RWPE2 (cell line): ENCODE measurements around the gene FRMPD1.

Experiments
- ATAC-seq: fragments of 200-7000 bp; cut with Tn5 transposase; 3 replicates; pipeline ENCODE4 v1.9.1; 2021; ENCODE audit warnings: low read depth
- DNase-seq: peaks from one replicate; pipeline ENCODE4 v3.0.0-alpha.2; 2020; ENCODE audit warnings: low spot score
- H3K27ac ChIP-seq: fragments of 450-650 bp; 2 replicates; pipeline ENCODE4 v1.5.1; 2017; ENCODE audit warnings: mild to moderate bottlenecking; ENCODE audit not compliant: poor library complexity, severe bottlenecking
- H3K27me3 ChIP-seq: fragments of 250-450 bp; sonication (Bioruptor Pico); 2 replicates; pipeline ENCODE4 v1.5.1; 2021; ENCODE audit warnings: mild to moderate bottlenecking, moderate library complexity; ENCODE audit not compliant: insufficient read depth, poor library complexity, severe bottlenecking
- H3K36me3 ChIP-seq: fragments of 250-450 bp; sonication (Bioruptor Pico); 2 replicates; pipeline ENCODE4 v1.5.1; 2020; ENCODE audit warnings: low read depth, mild to moderate bottlenecking, moderate library complexity
- H3K4me1 ChIP-seq: fragments of 250-450 bp; sonication (Bioruptor Pico); 2 replicates; pipeline ENCODE4 v1.5.1; 2021; ENCODE audit warnings: mild to moderate bottlenecking, moderate library complexity; ENCODE audit not compliant: insufficient read depth, poor library complexity, severe bottlenecking
- H3K4me3 ChIP-seq: fragments of 250-450 bp; sonication (Bioruptor Pico); 2 replicates; pipeline ENCODE4 v1.5.1; 2021; ENCODE audit warnings: mild to moderate bottlenecking, moderate library complexity; ENCODE audit not compliant: severe bottlenecking
- H3K9me3 ChIP-seq: fragments of 250-450 bp; sonication (Bioruptor Pico); 2 replicates; pipeline ENCODE4 v1.5.1; 2021; ENCODE audit warnings: mild to moderate bottlenecking, moderate library complexity; ENCODE audit not compliant: severe bottlenecking
- TF ChIP-seq, protein P1 (sequence below): fragments of 450-650 bp; IDR thresholded peaks from one replicate; pipeline ENCODE4 v1.5.1; 2017; ENCODE audit warnings: mild to moderate bottlenecking, moderate library complexity; ENCODE audit not compliant: poor library complexity, severe bottlenecking

Gene FRMPD1

DNA sequence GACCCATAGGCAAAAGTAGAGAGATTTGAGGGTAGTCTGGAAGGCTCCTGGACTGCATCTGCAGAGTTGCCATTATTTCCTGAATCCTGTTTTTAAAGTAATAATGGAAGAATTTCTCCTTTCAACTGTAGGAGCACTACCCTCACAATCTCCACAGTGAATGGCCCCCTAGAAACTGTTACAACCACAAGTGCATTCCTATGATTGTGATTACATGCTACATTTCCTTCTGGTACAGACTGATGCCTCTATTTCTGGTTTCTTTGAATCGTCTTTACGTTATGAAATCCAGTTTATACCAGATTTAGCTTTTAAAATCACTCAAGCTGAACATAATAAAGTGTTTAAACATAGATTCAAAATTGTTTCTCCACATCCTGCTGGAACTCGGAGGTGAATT, 49.4 kb downstream of the FRMPD1 start:
- TF ChIP-seq, protein P1, sequence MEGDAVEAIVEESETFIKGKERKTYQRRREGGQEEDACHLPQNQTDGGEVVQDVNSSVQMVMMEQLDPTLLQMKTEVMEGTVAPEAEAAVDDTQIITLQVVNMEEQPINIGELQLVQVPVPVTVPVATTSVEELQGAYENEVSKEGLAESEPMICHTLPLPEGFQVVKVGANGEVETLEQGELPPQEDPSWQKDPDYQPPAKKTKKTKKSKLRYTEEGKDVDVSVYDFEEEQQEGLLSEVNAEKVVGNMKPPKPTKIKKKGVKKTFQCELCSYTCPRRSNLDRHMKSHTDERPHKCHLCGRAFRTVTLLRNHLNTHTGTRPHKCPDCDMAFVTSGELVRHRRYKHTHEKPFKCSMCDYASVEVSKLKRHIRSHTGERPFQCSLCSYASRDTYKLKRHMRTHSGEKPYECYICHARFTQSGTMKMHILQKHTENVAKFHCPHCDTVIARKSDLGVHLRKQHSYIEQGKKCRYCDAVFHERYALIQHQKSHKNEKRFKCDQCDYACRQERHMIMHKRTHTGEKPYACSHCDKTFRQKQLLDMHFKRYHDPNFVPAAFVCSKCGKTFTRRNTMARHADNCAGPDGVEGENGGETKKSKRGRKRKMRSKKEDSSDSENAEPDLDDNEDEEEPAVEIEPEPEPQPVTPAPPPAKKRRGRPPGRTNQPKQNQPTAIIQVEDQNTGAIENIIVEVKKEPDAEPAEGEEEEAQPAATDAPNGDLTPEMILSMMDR, result no peak
- no peak for ATAC-seq

DNA sequence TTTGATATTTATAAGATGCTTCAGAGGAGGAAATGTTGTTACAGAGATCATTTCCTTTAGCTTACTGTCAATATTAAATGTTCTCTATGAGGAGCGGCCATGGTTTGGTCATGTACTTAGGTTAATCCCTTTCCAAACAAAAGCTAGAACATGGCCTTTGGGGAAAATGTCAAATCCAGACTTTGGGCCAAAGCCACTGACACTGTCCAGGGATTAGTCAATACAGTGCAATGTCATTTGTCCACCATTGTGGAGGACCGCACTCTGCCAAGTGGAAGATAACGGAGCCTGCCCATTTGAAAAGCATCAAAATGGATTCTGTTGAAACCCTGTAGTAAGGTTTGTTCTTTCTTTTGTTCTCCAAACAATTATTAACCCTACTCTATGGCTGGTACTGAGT, 50.1 kb downstream of the FRMPD1 start:
- no peaks in the 10 kb centered on the region for H3K9me3 ChIP-seq
- ATAC-seq (no peak), DNase-seq (no peak)
- TF ChIP-seq, protein P1, result no peak
- H3K4me3 ChIP-seq, result no peak overlapping the region
- no peaks in the 10 kb centered on the region for H3K27me3 ChIP-seq
- no peaks in the 10 kb centered on the region for H3K4me1 ChIP-seq
- no peak overlapping the region for H3K27ac ChIP-seq
- no peaks in the 10 kb centered on the region for H3K36me3 ChIP-seq

More for the DNA sequence above, 49.4 kb downstream of the FRMPD1 start:
- Histone ChIP-seq H3K9me3 (no peaks in the 10 kb centered on the region), H3K4me1 (no peaks in the 10 kb centered on the region), H3K27me3 (no peaks in the 10 kb centered on the region), H3K27ac (no peak overlapping the region), H3K36me3 (no peaks in the 10 kb centered on the region), H3K4me3 (no peak overlapping the region)
- no peak for DNase-seq

DNA sequence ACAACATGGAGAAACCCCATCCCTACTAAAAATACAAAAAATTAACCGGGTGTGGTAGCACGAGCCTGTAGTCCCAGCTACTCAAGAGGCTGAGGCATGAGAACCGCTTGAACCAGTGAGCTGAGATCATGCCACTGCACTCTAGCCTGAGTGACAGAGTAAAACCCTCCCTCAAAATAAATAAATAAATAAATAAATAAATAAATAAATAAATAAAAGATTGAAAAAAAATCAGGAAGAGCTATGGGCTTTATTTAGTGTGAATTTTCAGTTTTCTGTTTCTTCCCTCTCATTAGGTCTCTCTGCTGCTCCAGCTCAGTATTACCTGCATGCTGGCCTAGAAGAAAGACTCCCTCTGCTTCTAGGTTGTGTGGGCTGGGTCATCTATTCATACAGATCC, 55.0 kb downstream of the FRMPD1 start:
- DNase-seq, result no peak
- no peaks in the 10 kb centered on the region for H3K36me3 ChIP-seq
- H3K27ac ChIP-seq, result no peak overlapping the region
- TF ChIP-seq, protein P1, result no peak
- no peaks in the 10 kb centered on the region for H3K27me3 ChIP-seq
- H3K9me3 ChIP-seq, result no peaks in the 10 kb centered on the region
- no peak overlapping the region for H3K4me3 ChIP-seq
- no peaks in the 10 kb centered on the region for H3K4me1 ChIP-seq
- ATAC-seq, result no peak

DNA sequence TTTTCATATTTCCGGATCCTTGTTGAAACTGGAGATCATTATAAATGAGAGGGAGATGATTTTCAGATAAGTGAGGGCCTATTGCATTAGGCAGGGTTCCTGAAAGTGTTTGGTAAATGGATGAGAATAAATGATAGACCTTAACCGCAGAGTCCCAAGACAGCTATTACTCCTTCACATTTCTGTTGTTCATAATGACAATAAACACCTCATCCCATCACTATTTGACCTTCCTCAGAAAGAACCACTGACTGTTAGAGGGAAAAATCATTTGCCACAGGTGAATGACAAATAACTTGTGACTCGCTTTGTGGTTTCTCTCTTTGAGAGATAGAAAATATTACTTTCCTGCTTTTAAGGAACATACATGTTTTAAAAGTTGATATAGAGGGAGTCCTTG, 55.5 kb downstream of the FRMPD1 start:
- Histone ChIP-seq H3K27me3 (no peaks in the 10 kb centered on the region), H3K36me3 (no peaks in the 10 kb centered on the region), H3K4me3 (no peak overlapping the region), H3K4me1 (no peaks in the 10 kb centered on the region), H3K27ac (no peak overlapping the region), H3K9me3 (no peaks in the 10 kb centered on the region)
- no peak for ATAC-seq
- TF ChIP-seq, protein P1, result no peak
- no peak for DNase-seq

DNA sequence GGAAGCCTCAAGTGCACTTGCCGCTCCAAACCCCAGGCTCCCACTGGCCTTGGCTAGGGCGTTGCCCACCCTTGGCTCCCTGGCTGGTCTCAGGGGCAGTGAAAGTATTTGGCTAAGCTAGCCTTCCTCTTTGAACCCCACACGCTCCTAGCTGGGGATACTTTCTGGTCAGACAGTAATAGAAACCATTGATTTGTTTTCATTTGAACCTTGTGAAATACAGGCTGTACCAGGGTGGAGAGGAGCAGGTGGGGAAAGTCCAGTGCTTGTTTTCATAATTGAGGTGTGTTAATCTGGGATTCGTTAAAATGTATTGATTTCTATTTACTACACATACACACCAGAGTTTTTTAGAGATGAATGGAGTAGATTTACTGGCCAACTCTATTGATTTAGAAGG, 57.0 kb downstream of the FRMPD1 start:
- no peaks in the 10 kb centered on the region for H3K36me3 ChIP-seq
- no peak overlapping the region for H3K4me3 ChIP-seq
- no peaks in the 10 kb centered on the region for H3K27me3 ChIP-seq
- TF ChIP-seq, protein P1, result no peak
- H3K4me1 ChIP-seq, result no peaks in the 10 kb centered on the region
- H3K27ac ChIP-seq, result no peak overlapping the region
- no peaks in the 10 kb centered on the region for H3K9me3 ChIP-seq
- no peak for DNase-seq
- no peak for ATAC-seq
